GM23338 (cell line): ENCODE data around the gene TXNL4A. TPM values are rescaled to one million over a fixed set of nuclear protein-coding genes. Genes with fewer than 3 reads are reported as not detected.

Source experiments
- ATAC-seq: fragments of 200-7000 bp; cut with Tn5 transposase; 3 replicates; pipeline ENCODE4 v1.9.1; 2020
- DNase-seq: peaks from one replicate; pipeline ENCODE4 v3.0.0-alpha.2; 2015; ENCODE audit warnings: low spot score
- H2AFZ ChIP-seq: fragments of 200-600 bp; sonication (generic); 2 replicates; pipeline ENCODE4 v1.8.0; 2016; ENCODE audit warnings: antibody characterized with exemption, mild to moderate bottlenecking, moderate library complexity
- H3F3A ChIP-seq: fragments of 200-600 bp; sonication (generic); replicated peaks from 2 replicates; pipeline ENCODE4 v1.8.0; 2017; ENCODE audit warnings: antibody characterized with exemption, mixed run types, low read depth
- H3K27ac ChIP-seq: fragments of 200-600 bp; sonication (generic); 2 replicates; pipeline ENCODE4 v1.6.1; 2016; ENCODE audit warnings: low read depth
- H3K27me3 ChIP-seq: fragments of 200-600 bp; sonication (generic); 2 replicates; pipeline ENCODE4 v1.8.0; 2016; ENCODE audit warnings: mild to moderate bottlenecking, mixed run types, moderate library complexity; ENCODE audit not compliant: insufficient read depth
- H3K36me3 ChIP-seq: fragments of 200-600 bp; sonication (generic); 2 replicates; pipeline ENCODE4 v1.8.0; 2016; ENCODE audit warnings: mild to moderate bottlenecking; ENCODE audit not compliant: insufficient read depth
- H3K4me1 ChIP-seq: fragments of 200-600 bp; sonication (generic); 2 replicates; pipeline ENCODE4 v1.8.0; 2016; ENCODE audit warnings: mild to moderate bottlenecking, moderate library complexity; ENCODE audit not compliant: insufficient read depth
- H3K4me2 ChIP-seq: fragments of 200-600 bp; sonication (generic); 2 replicates; pipeline ENCODE4 v1.7.1; 2017; ENCODE audit warnings: mixed run types
- H3K4me3 ChIP-seq: fragments of 200-600 bp; sonication (generic); 2 replicates; pipeline ENCODE4 v1.6.1; 2016; ENCODE audit warnings: mixed run types
- H3K79me2 ChIP-seq: fragments of 200-600 bp; sonication (generic); replicated peaks from 2 replicates; pipeline ENCODE4 v1.8.0; 2017; ENCODE audit warnings: mild to moderate bottlenecking; ENCODE audit not compliant: insufficient read depth
- H3K9me2 ChIP-seq: fragments of 200-600 bp; sonication (generic); 2 replicates; pipeline ENCODE4 v1.8.0; 2017; ENCODE audit not compliant: insufficient read depth
- H4K20me1 ChIP-seq: fragments of 200-600 bp; sonication (generic); replicated peaks from 2 replicates; pipeline ENCODE4 v1.8.0; 2017; ENCODE audit warnings: mild to moderate bottlenecking; ENCODE audit not compliant: insufficient read depth
- H3K27ac Mint-ChIP-seq: 2 replicates; pipeline ENCODE4 v1.8.0; 2020; ENCODE audit warnings: inconsistent platforms, mild to moderate bottlenecking, moderate library complexity, mixed read lengths
- H3K27me3 Mint-ChIP-seq: 3 replicates; pipeline ENCODE4 v1.8.0; 2022; ENCODE audit warnings: low read depth, mild to moderate bottlenecking, moderate library complexity, mixed read lengths, inconsistent platforms; ENCODE audit not compliant: insufficient read depth, poor library complexity
- H3K36me3 Mint-ChIP-seq: 3 replicates; pipeline ENCODE4 v1.8.0; 2021; ENCODE audit warnings: low read depth, mild to moderate bottlenecking, inconsistent platforms, moderate library complexity, mixed read lengths
- H3K4me1 Mint-ChIP-seq: 3 replicates; pipeline ENCODE4 v1.8.0; 2020; ENCODE audit warnings: mild to moderate bottlenecking, inconsistent platforms, mixed read lengths
- H3K4me3 Mint-ChIP-seq: 3 replicates; pipeline ENCODE4 v1.8.0; 2021; ENCODE audit warnings: moderate library complexity, mild to moderate bottlenecking, inconsistent platforms, mixed read lengths
- H3K9me3 Mint-ChIP-seq: 3 replicates; pipeline ENCODE4 v1.8.0; 2020; ENCODE audit warnings: moderate library complexity, mild to moderate bottlenecking, inconsistent platforms, mixed read lengths
- CREB1 ChIP-seq: fragments of 250-450 bp; sonication (Bioruptor Pico); IDR thresholded peaks from 2 replicates; pipeline ENCODE4 v1.5.0; 2020; ENCODE audit warnings: low read depth, mild to moderate bottlenecking, moderate library complexity
- CTCF ChIP-seq, 2 experiments: fragments of 200-600 bp in 1 of 2; sonication (generic) in 1 of 2; conservative IDR thresholded peaks; 2 replicates each; pipeline versions ENCODE4 v1.5.1 to v1.6.1; 2016 to 2017; ENCODE audit warnings: antibody characterized with exemption in 2 of 2, low read depth in 2 of 2, mild to moderate bottlenecking in 2 of 2, moderate library complexity in 1 of 2
- ETS1 ChIP-seq: IDR thresholded peaks from 2 replicates; pipeline ENCODE4 v1.6.1; 2016; ENCODE audit warnings: antibody characterized with exemption
- EZH2 ChIP-seq: fragments of 200-600 bp; sonication (generic); IDR thresholded peaks from one replicate; pipeline ENCODE4 v1.8.0; 2017; ENCODE audit warnings: antibody characterized with exemption, mild to moderate bottlenecking, low read depth; ENCODE audit not compliant: unreplicated experiment
- EZH2phosphoT487 ChIP-seq: fragments of 200-600 bp; sonication (generic); IDR thresholded peaks from one replicate; pipeline ENCODE4 v1.8.1; 2018; ENCODE audit warnings: antibody characterized with exemption; ENCODE audit not compliant: unreplicated experiment
- JUNB ChIP-seq: IDR thresholded peaks from one replicate; pipeline ENCODE4 v1.6.1; 2016; ENCODE audit warnings: antibody characterized with exemption; ENCODE audit not compliant: unreplicated experiment
- NANOG ChIP-seq: IDR thresholded peaks from 2 replicates; pipeline ENCODE4 v1.6.1; 2016; ENCODE audit warnings: antibody characterized with exemption, borderline replicate concordance
- POLR2AphosphoS5 ChIP-seq: IDR thresholded peaks from 2 replicates; pipeline ENCODE4 v1.6.1; 2016; ENCODE audit warnings: antibody characterized with exemption, low read depth
- REST ChIP-seq: IDR thresholded peaks from one replicate; pipeline ENCODE4 v1.6.1; 2018; ENCODE audit warnings: antibody characterized with exemption; ENCODE audit not compliant: unreplicated experiment
- STAT1 ChIP-seq: IDR thresholded peaks from one replicate; pipeline ENCODE4 v1.6.1; 2016; ENCODE audit warnings: antibody characterized with exemption; ENCODE audit not compliant: unreplicated experiment
- ZNF114 ChIP-seq: fragments of 250-450 bp; sonication (Bioruptor Pico); IDR thresholded peaks from 2 replicates; pipeline ENCODE4 v1.5.0; 2020; ENCODE audit warnings: mild to moderate bottlenecking, moderate library complexity
- ZNF331 ChIP-seq: fragments of 250-450 bp; sonication (Bioruptor Pico); IDR thresholded peaks from 2 replicates; pipeline ENCODE4 v1.5.0; 2020; ENCODE audit warnings: low read depth, mild to moderate bottlenecking, moderate library complexity
- ZNF462 ChIP-seq: fragments of 250-450 bp; sonication (Bioruptor Pico); IDR thresholded peaks from 2 replicates; pipeline ENCODE4 v1.5.0; 2020; ENCODE audit warnings: mild to moderate bottlenecking, moderate library complexity
- polyA plus RNA-seq: library from polyadenylated mRNA; unstranded; fragments of >200 nt; fragmentation: Nextera tagmentation; extraction: Ambion mirVana; gene quantifications from 2 replicates; pipeline ENCODE4 v1.2.1, GENCODE V29; 2016
- total RNA-seq: library from RNA; depleted of rRNA; stranded (reverse); fragments of >200 nt; shearing (Covaris generic); gene quantifications from 2 replicates; pipeline ENCODE4 v1.2.3, GENCODE V29; 2014

The TXNL4A gene
- total and polyA plus RNA-seq, 2 experiments from 2014 or later, result 51.0 to 271 TPM

- peaks cover 29% of the 10 kb centered on the region for H3K4me1 Mint-ChIP-seq
- no peaks in the 10 kb centered on the region for H3K27me3 ChIP-seq
- TF ChIP-seq CTCF (conservative IDR thresholded peaks at IDR 0.05; ENCODE audit: low read depth in 2 of 2) (no peak), ZNF462 (CRISPR knock-in tag) (no peak), POLR2AphosphoS5 (no peak), EZH2 (no peak), NANOG (no peak), CREB1 (CRISPR knock-in tag) (no peak), ETS1 (no peak), JUNB (no peak), STAT1 (no peak), EZH2phosphoT487 (no peak), ZNF114 (no peak), REST (no peak), ZNF331 (no peak)
- peak overlapping the region; percentile 96 for H3K4me3 Mint-ChIP-seq
- peaks cover 25% of the 10 kb centered on the region for H3K4me1 ChIP-seq
- no peak for ATAC-seq
- H2AFZ ChIP-seq, result peak overlapping the region; percentile 78; the same call in 1 of the 2 replicates
- peaks cover 20% of the 10 kb centered on the region for H3K36me3 Mint-ChIP-seq
- H3K4me3 ChIP-seq, result peak overlapping the region; percentile 89
- peaks cover 41% of the 10 kb centered on the region for H3K79me2 ChIP-seq
- H3F3A ChIP-seq, result no peaks in the 10 kb centered on the region
- H3K27ac ChIP-seq, result 0 out of 2 replicates have a peak overlapping the region, but pooled peaks have one; percentile 89
- H3K27ac Mint-ChIP-seq, result peak overlapping the region; percentile 88
- no peaks in the 10 kb centered on the region; the same call in 2 of the 3 replicates for H3K9me3 Mint-ChIP-seq
- peaks cover 3% of the 10 kb centered on the region for H3K27me3 Mint-ChIP-seq
- peaks cover 8% of the 10 kb centered on the region for H3K36me3 ChIP-seq
- H3K4me2 ChIP-seq, result peak overlapping the region; percentile 79
- H3K9me2 ChIP-seq, result no peaks in the 10 kb centered on the region
- no peak for DNase-seq
- peaks cover 19% of the 10 kb centered on the region for H4K20me1 ChIP-seq
These were observed 783 bp upstream of the TXNL4A start for GRCh38 chr18:79989195-79989497.
